ENCODE results near the gene CASR. TPM values are rescaled to one million over a fixed set of nuclear protein-coding genes. Genes with fewer than 3 reads are reported as not detected.

CASR gene
- total RNA-seq, 4 donors from 2014 or later, result 0.04 TPM; not detected in 3

- no peaks in the 10 kb centered on the region for H3K9me3 ChIP-seq
- no peak for ATAC-seq
- no peak overlapping the region for H3K4me3 ChIP-seq
- TF ChIP-seq CTCF (IDR thresholded peaks at IDR 0.05) (no peak), POLR2AphosphoS5 (IDR thresholded peaks at IDR 0.05) (no peak), EP300 (IDR thresholded peaks at IDR 0.05) (no peak), POLR2A (IDR thresholded peaks at IDR 0.05) (no peak)
- no peak overlapping the region for H3K27ac ChIP-seq
- H3K36me3 ChIP-seq, result no peaks in the 10 kb centered on the region
- no peaks in the 10 kb centered on the region for H3K4me1 ChIP-seq
- 36 to 76% methylated on average over 3 of the region's 3 CpGs for WGBS, 2 donors (ENCODE audit: low coverage in 1 of 2)
- peaks cover 9% of the 10 kb centered on the region for H3K27me3 ChIP-seq
Observed at GRCh38 chr3:122265957-122266356, 82.5 kb downstream of the CASR start.

GRCh38 chr3:122268257-122269024 is 85.0 kb downstream of the CASR start:
- Histone ChIP-seq H3K4me3 (no peak overlapping the region), H3K4me1 (no peaks in the 10 kb centered on the region), H3K27ac (no peak overlapping the region), H3K9me3 (no peaks in the 10 kb centered on the region), H3K27me3 (no peaks in the 10 kb centered on the region), H3K36me3 (no peaks in the 10 kb centered on the region)
- TF ChIP-seq EP300 (IDR thresholded peaks at IDR 0.05), result no peak
- no peak for TF ChIP-seq POLR2A (IDR thresholded peaks at IDR 0.05)
- TF ChIP-seq CTCF (IDR thresholded peaks at IDR 0.05), result no peak
- WGBS, 2 donors (ENCODE audit: low coverage in 1 of 2), result 92 to 100% methylated on average over 1 of the region's 1 CpG
- ATAC-seq, result no peak

- H3K4me1 ChIP-seq, result no peaks in the 10 kb centered on the region
- H3K27me3 ChIP-seq, result no peaks in the 10 kb centered on the region
- no peak overlapping the region for H3K27ac ChIP-seq
- no peaks in the 10 kb centered on the region for H3K9me3 ChIP-seq
- TF ChIP-seq CTCF (IDR thresholded peaks at IDR 0.05) (no peak), POLR2A (IDR thresholded peaks at IDR 0.05) (no peak), POLR2AphosphoS5 (IDR thresholded peaks at IDR 0.05) (no peak), EP300 (IDR thresholded peaks at IDR 0.05) (no peak)
- ATAC-seq, result no peak
- 51 to 64% methylated on average over 1 to 2 of the region's 2 CpGs for WGBS, 2 donors (ENCODE audit: low coverage in 1 of 2)
- H3K4me3 ChIP-seq, result no peak overlapping the region
- H3K36me3 ChIP-seq, result no peaks in the 10 kb centered on the region
Observed at GRCh38 chr3:122269045-122269444, 85.6 kb downstream of the CASR start.

GRCh38 chr3:122271246-122271898 is 87.9 kb downstream of the CASR start:
- WGBS, 2 donors (ENCODE audit: low coverage in 1 of 2), result 64 to 81% methylated on average over 3 of the region's 3 CpGs
- Histone ChIP-seq H3K27ac (no peak overlapping the region), H3K27me3 (no peaks in the 10 kb centered on the region), H3K9me3 (no peaks in the 10 kb centered on the region), H3K4me3 (no peak overlapping the region), H3K36me3 (no peaks in the 10 kb centered on the region), H3K4me1 (no peaks in the 10 kb centered on the region)
- ATAC-seq, result no peak
- no peak for TF ChIP-seq POLR2A (IDR thresholded peaks at IDR 0.05)
- TF ChIP-seq CTCF (IDR thresholded peaks at IDR 0.05), result no peak
- no peak for TF ChIP-seq POLR2AphosphoS5 (IDR thresholded peaks at IDR 0.05)
- no peak for TF ChIP-seq EP300 (IDR thresholded peaks at IDR 0.05)

GRCh38 chr3:122272879-122273278 is 89.4 kb downstream of the CASR start:
- Histone ChIP-seq H3K27me3 (no peaks in the 10 kb centered on the region), H3K4me3 (no peak overlapping the region), H3K36me3 (no peaks in the 10 kb centered on the region), H3K4me1 (no peaks in the 10 kb centered on the region), H3K27ac (no peak overlapping the region), H3K9me3 (no peaks in the 10 kb centered on the region)
- ATAC-seq, result no peak
- TF ChIP-seq CTCF (IDR thresholded peaks at IDR 0.05), result no peak
- TF ChIP-seq POLR2A (IDR thresholded peaks at IDR 0.05), result no peak
- TF ChIP-seq EP300 (IDR thresholded peaks at IDR 0.05), result no peak
- TF ChIP-seq POLR2AphosphoS5 (IDR thresholded peaks at IDR 0.05), result no peak

Measured in gastroesophageal sphincter (tissue), 4 donors.